HCT116 (cell line): Measurements from ENCODE around the gene CREBBP. TPM values are rescaled to one million over a fixed set of nuclear protein-coding genes. Genes with fewer than 3 reads are reported as not detected.

Experiments used
- ATAC-seq: fragments of 200-7000 bp; cut with Tn5 transposase; 2 replicates; pipeline ENCODE4 v1.9.1; 2020; ENCODE audit warnings: mild to moderate bottlenecking, moderate library complexity
- BruUV-seq: library from RNA; stranded (reverse); fragments of 400-500 nt; replicated peaks from 2 replicates; lab custom pipeline; 2021; lab: Mats Ljungman, UMichigan
- CTCF ChIA-PET: fragments of 300-600 bp; sonication (Branson Sonifier 250); formaldehyde crosslinking; loops from one replicate; lab custom pipeline; 2021; ENCODE audit warnings: antibody characterized with exemption; lab: Charles Lee
- POLR2A ChIA-PET: fragments of 300-600, 350-600 bp; sonication (Branson Sonifier 250); formaldehyde crosslinking; loops from one replicate; lab custom pipeline; 2021; ENCODE audit warnings: antibody characterized with exemption; lab: Charles Lee
- RAD21 ChIA-PET, 2 experiments: fragments of 300-600 bp; sonication (Branson Sonifier 250); formaldehyde crosslinking; loops; one replicate each; lab custom pipeline; 2023; ENCODE audit warnings: low total read pairs in 2 of 2; ENCODE audit not compliant: uncharacterized antibody in 2 of 2, unreplicated experiment in 2 of 2, low non-redundant PET in 1 of 2; lab: Charles Lee
- DNase-seq: peaks from one replicate; pipeline ENCODE4 v3.0.0-alpha.2; 2010; ENCODE audit warnings: low read depth, low spot score
- H2AFZ ChIP-seq: fragments of 200-600 bp; shearing (Covaris generic), sonication (generic); 2 replicates; pipeline ENCODE4 v1.6.1; 2017; ENCODE audit warnings: low read depth, mixed run types, mixed read lengths, antibody characterized with exemption, low read length; ENCODE audit not compliant: poor library complexity, severe bottlenecking
- H3K27ac ChIP-seq: 2 replicates; pipeline ENCODE4 v1.5.1; 2012; ENCODE audit warnings: low read depth, low read length
- H3K27me3 ChIP-seq: fragments of 200-600 bp; sonication (generic); 2 replicates; pipeline ENCODE4 v1.6.1; 2016; ENCODE audit warnings: mixed run types, low read length, mixed read lengths; ENCODE audit not compliant: insufficient read depth
- H3K36me3 ChIP-seq, 2 experiments: fragments of 200-500 bp in 1 of 2; fragments of 200-600 bp in 1 of 2; sonication (Bioruptor generic) in 1 of 2; sonication (generic) in 1 of 2; 2 replicates each; pipeline versions ENCODE4 v1.5.1 to v1.6.1; 2014 to 2016; ENCODE audit warnings: low read length in 2 of 2, inconsistent platforms in 1 of 2, mixed read lengths in 1 of 2, mixed run types in 1 of 2; ENCODE audit not compliant: insufficient read depth in 2 of 2, control insufficient read depth in 1 of 2
- H3K4me1 ChIP-seq, 2 experiments: fragments of 200-600 bp in 1 of 2; sonication (generic) in 1 of 2; 2 replicates each; pipeline versions ENCODE4 v1.5.1 to v1.6.1; 2012 to 2017; ENCODE audit warnings: low read length in 2 of 2, inconsistent platforms in 1 of 2, mild to moderate bottlenecking in 1 of 2, mixed read lengths in 1 of 2, mixed run types in 1 of 2, moderate library complexity in 1 of 2; ENCODE audit not compliant: insufficient read depth in 2 of 2, control insufficient read depth in 1 of 2
- H3K4me2 ChIP-seq: fragments of 200-600 bp; sonication (generic); 2 replicates; pipeline ENCODE4 v1.6.1; 2017; ENCODE audit warnings: mixed run types, low read length, mixed read lengths
- H3K4me3 ChIP-seq, 2 experiments: fragments of 200-600 bp in 1 of 2; sonication (generic) in 1 of 2; replicated peaks in 1 of 2; 2 replicates each; pipeline ENCODE4 v1.5.1; 2011 to 2016; ENCODE audit warnings: low read length in 2 of 2, control low read depth in 1 of 2, low read depth in 1 of 2, mild to moderate bottlenecking in 1 of 2, mixed read lengths in 1 of 2, mixed run types in 1 of 2
- H3K79me2 ChIP-seq: fragments of 200-600 bp; sonication (generic); 2 replicates; pipeline ENCODE4 v1.6.1; 2017; ENCODE audit warnings: mild to moderate bottlenecking, mixed run types, low read length, moderate library complexity, mixed read lengths; ENCODE audit not compliant: insufficient read depth
- H3K9ac ChIP-seq: fragments of 200-600 bp; sonication (generic); 2 replicates; pipeline ENCODE4 v1.6.1; 2016; ENCODE audit warnings: low read length, mixed read lengths
- H3K9me2 ChIP-seq: fragments of 200-600 bp; sonication (generic), shearing (Covaris generic); 2 replicates; pipeline ENCODE4 v1.6.1; 2017; ENCODE audit warnings: mixed run types, mild to moderate bottlenecking, moderate library complexity; ENCODE audit not compliant: insufficient read depth
- H3K9me3 ChIP-seq, 2 experiments: fragments of 200-500 bp in 1 of 2; fragments of 200-600 bp in 1 of 2; sonication (Bioruptor generic) in 1 of 2; sonication (generic) in 1 of 2; 2 replicates each; pipeline ENCODE4 v1.6.1; 2014 to 2017; ENCODE audit warnings: low read length in 2 of 2, mixed read lengths in 2 of 2, inconsistent platforms in 1 of 2, low read depth in 1 of 2, mild to moderate bottlenecking in 1 of 2, mixed run types in 1 of 2, moderate library complexity in 1 of 2; ENCODE audit not compliant: control insufficient read depth in 1 of 2, insufficient read depth in 1 of 2
- H4K20me1 ChIP-seq: fragments of 200-600 bp; sonication (generic), shearing (Covaris generic); 2 replicates; pipeline ENCODE4 v1.6.1; 2017; ENCODE audit warnings: mixed run types, mild to moderate bottlenecking, moderate library complexity; ENCODE audit not compliant: insufficient read depth
- CBX3 ChIP-seq: IDR thresholded peaks from 2 replicates; pipeline ENCODE4 v1.6.1; 2012; ENCODE audit warnings: low read depth
- FOSL1 ChIP-seq: IDR thresholded peaks from 2 replicates; pipeline ENCODE4 v1.6.1; 2012; ENCODE audit warnings: low read depth
- POLR2AphosphoS5 ChIP-seq: IDR thresholded peaks from 2 replicates; pipeline ENCODE4 v1.6.1; 2011; ENCODE audit warnings: mild to moderate bottlenecking, low read depth, low read length, moderate library complexity
- TCF7L2 ChIP-seq: IDR thresholded peaks from 2 replicates; pipeline ENCODE4 v1.7.0; 2011; ENCODE audit warnings: borderline replicate concordance, inconsistent platforms; ENCODE audit not compliant: insufficient read depth, insufficient read length; ENCODE audit errors: extremely low read depth
- intact Hi-C: fragments of 100-400 bp; cut with micrococcal nuclease; formaldehyde crosslinking; loops from 2 replicates; pipeline ENCODE4 v1.10.0; 2022
- total RNA-seq: library from RNA; stranded (reverse); gene quantifications from one replicate; pipeline ENCODE4 v1.2.1, GENCODE V29; 2021; ENCODE audit not compliant: unreplicated experiment
- TF ChIP-seq, protein P1 (sequence below), 3 experiments: fragments of 200-600 bp in 1 of 3; sonication (generic) in 1 of 3; IDR thresholded peaks in 2 of 3; conservative IDR thresholded peaks in 1 of 3; 2 replicates each; pipeline ENCODE4 v1.5.1; 2012 to 2017; ENCODE audit warnings: low read depth in 2 of 3, low read length in 2 of 3, antibody characterized with exemption in 1 of 3, borderline replicate concordance in 1 of 3, control low read depth in 1 of 3, mild to moderate bottlenecking in 1 of 3, mixed read lengths in 1 of 3, mixed run types in 1 of 3, moderate library complexity in 1 of 3; ENCODE audit not compliant: insufficient read depth in 1 of 3
- TF ChIP-seq, protein P2 (sequence below): IDR thresholded peaks from 2 replicates; pipeline ENCODE4 v1.6.1; 2011; ENCODE audit warnings: mild to moderate bottlenecking, low read length, moderate library complexity; ENCODE audit not compliant: insufficient replicate concordance; ENCODE audit errors: extremely low read depth
- TF ChIP-seq, protein P3 (sequence below): IDR thresholded peaks from 2 replicates; pipeline ENCODE4 v1.6.1; 2012

The CREBBP gene
- total RNA-seq, 1 experiment from 2014 or later, result 42.7 TPM

DNA sequence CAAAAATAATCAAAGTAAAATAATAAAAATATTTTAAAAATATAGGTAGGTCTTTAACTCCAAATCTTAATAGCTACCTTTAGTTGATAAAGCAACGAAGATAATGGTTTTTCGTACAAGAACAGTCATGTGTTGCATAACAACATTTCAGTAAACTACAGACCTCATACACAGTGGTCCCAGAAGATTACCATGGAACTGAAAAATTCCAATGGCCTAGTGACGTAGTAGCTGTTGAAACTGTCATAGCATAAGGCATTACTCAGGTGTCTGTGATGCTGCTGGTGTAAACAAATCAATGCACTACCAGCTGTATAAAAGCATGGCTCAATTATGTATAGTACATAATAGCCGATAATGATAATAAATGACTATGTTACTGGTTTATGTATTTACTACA lies 43.9 kb downstream of the CREBBP start:
- POLR2A ChIA-PET, result no interaction called here
- CTCF ChIA-PET, result no interaction called here
- Histone ChIP-seq H3K9ac (no peak overlapping the region), H3K4me2 (no peak overlapping the region), H3K9me2 (no peaks in the 10 kb centered on the region), H3K36me3 (no peaks in the 10 kb centered on the region), H3K4me1 (no peaks in the 10 kb centered on the region; a peak in 1 of 4 replicates), H3K4me3 (no peak overlapping the region), H3K9me3 (peaks cover 7 to 17% of the 10 kb centered on the region in 2 experiments; a peak in 2 of 4 replicates), H2AFZ (no peak overlapping the region), H3K27ac (no peak overlapping the region), H3K27me3 (no peaks in the 10 kb centered on the region), H4K20me1 (peaks cover 6% of the 10 kb centered on the region; the same call in 1 of the 2 replicates), H3K79me2 (peaks cover 96% of the 10 kb centered on the region)
- DNase-seq, result no peak
- ATAC-seq, result no peak
- BruUV-seq, result no TSS peak
- intact Hi-C loops, result no loop called here
- RAD21 ChIA-PET, result no interaction called here
- TF ChIP-seq, protein P1, sequence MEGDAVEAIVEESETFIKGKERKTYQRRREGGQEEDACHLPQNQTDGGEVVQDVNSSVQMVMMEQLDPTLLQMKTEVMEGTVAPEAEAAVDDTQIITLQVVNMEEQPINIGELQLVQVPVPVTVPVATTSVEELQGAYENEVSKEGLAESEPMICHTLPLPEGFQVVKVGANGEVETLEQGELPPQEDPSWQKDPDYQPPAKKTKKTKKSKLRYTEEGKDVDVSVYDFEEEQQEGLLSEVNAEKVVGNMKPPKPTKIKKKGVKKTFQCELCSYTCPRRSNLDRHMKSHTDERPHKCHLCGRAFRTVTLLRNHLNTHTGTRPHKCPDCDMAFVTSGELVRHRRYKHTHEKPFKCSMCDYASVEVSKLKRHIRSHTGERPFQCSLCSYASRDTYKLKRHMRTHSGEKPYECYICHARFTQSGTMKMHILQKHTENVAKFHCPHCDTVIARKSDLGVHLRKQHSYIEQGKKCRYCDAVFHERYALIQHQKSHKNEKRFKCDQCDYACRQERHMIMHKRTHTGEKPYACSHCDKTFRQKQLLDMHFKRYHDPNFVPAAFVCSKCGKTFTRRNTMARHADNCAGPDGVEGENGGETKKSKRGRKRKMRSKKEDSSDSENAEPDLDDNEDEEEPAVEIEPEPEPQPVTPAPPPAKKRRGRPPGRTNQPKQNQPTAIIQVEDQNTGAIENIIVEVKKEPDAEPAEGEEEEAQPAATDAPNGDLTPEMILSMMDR (IDR thresholded peaks at IDR 0.05 in 2 of 3, conservative IDR thresholded peaks at IDR 0.05 in 1 of 3; ENCODE audit: borderline replicate concordance in 1 of 3, insufficient read depth in 1 of 3, low read depth in 2 of 3, low read length in 2 of 3), result no peak
- no peak for TF ChIP-seq CBX3
- no peak for TF ChIP-seq FOSL1
- no peak for TF ChIP-seq TCF7L2
- TF ChIP-seq, protein P2, sequence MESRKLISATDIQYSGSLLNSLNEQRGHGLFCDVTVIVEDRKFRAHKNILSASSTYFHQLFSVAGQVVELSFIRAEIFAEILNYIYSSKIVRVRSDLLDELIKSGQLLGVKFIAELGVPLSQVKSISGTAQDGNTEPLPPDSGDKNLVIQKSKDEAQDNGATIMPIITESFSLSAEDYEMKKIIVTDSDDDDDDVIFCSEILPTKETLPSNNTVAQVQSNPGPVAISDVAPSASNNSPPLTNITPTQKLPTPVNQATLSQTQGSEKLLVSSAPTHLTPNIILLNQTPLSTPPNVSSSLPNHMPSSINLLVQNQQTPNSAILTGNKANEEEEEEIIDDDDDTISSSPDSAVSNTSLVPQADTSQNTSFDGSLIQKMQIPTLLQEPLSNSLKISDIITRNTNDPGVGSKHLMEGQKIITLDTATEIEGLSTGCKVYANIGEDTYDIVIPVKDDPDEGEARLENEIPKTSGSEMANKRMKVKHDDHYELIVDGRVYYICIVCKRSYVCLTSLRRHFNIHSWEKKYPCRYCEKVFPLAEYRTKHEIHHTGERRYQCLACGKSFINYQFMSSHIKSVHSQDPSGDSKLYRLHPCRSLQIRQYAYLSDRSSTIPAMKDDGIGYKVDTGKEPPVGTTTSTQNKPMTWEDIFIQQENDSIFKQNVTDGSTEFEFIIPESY, result no peak
- TF ChIP-seq, protein P3, sequence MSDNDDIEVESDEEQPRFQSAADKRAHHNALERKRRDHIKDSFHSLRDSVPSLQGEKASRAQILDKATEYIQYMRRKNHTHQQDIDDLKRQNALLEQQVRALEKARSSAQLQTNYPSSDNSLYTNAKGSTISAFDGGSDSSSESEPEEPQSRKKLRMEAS, result no peak
- no peak for TF ChIP-seq POLR2AphosphoS5
